ENCODE measurements around the gene IGFBP3. TPM values are rescaled to one million over a fixed set of nuclear protein-coding genes. Genes with fewer than 3 reads are reported as not detected.
"Not testable (repeated sequence)": the region's sequence is repeated elsewhere in the genome, so short reads cannot be mapped to it uniquely, and the experiment has no call there.

IGFBP3 gene, protein sequence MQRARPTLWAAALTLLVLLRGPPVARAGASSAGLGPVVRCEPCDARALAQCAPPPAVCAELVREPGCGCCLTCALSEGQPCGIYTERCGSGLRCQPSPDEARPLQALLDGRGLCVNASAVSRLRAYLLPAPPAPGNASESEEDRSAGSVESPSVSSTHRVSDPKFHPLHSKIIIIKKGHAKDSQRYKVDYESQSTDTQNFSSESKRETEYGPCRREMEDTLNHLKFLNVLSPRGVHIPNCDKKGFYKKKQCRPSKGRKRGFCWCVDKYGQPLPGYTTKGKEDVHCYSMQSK
- total RNA-seq (2014; rRNA removed; shearing (Covaris generic)) = 1,960 and 2,130 TPM in 2 replicates

DNA sequence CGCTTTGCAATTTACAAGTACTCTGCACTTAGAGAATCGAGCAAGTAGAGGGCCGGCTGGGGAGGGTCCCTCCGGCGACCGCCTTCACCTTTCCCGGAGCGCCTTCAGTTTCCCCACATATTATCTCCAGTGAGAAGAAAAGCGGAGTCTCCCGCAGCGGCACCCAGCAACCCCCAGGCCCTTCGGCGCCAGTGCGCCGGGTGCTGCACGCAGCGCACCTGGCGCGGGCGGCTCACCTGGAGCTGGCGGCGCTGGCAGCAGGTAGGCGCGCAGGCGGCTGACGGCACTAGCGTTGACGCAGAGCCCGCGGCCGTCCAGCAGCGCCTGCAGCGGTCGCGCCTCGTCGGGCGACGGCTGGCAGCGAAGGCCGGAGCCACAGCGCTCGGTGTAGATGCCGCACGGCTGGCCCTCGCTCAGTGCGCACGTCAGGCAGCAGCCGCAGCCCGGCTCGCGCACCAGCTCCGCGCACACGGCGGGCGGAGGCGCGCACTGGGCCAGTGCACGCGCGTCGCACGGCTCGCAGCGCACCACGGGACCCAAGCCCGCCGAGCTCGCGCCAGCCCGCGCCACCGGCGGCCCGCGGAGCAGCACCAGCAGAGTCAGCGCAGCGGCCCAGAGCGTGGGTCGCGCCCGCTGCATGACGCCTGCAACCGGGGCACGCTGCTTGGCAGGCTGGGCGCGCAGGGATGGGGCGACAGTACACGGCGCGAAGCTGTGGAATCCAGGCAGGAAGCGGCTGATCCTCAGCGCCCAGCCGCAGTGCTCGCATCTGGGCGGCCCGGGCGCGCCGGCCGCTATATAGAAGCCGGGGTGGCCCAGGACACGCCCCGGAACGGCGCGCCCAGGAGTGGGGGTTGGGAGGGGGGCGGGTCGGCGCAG, at the start of gene IGFBP3:
Gene IGFBP3 (minus strand): TSS at position 771 of the 879 bp plus-strand sequence. CDS start 132 bp downstream, at position 639.
- peak; percentile 85 for DNase-seq (ENCODE audit: low spot score)

DNA sequence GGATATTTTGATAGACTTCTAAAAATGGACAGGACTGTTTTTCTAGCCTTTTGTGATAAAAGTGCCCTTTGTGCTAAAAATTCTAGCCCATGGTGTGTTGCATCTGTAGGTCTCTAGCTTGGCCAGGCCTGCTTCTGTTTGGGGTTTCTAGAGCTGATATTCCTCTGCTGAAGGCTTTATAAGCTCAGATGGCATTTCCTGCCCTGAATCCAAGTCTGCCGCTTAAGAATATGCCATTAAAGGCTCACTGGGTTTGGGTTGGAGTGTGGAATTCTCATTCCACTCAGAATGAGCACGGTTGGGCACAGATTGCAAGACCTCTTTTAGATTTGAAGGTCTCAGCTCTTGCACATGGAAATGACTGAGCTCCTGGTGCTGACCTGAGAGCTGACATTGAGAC, 49.4 kb upstream of the IGFBP3 start:
- no peak for DNase-seq (ENCODE audit: low spot score)

DNA sequence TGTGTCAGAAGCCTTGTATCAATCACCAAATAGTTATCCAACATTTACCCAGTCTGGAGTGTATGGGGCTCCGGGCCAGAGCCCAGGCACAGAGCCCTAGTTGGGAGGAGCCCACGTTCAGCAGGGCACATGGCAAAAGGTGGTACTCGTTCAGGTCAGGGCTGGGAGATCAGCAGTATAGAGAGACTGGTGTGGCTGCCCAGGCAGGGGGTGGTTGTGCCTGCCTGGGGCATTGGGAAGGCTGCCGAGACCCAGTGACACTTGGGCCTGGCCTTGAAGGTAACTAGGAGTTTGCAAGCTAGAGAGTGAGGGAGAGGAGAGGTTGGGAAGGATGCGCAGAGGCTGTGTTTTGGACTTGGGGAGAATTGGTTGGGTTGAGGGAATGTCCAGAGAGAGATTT, 48.9 kb upstream of the IGFBP3 start:
- DNase-seq (ENCODE audit: low spot score) = no peak

DNA sequence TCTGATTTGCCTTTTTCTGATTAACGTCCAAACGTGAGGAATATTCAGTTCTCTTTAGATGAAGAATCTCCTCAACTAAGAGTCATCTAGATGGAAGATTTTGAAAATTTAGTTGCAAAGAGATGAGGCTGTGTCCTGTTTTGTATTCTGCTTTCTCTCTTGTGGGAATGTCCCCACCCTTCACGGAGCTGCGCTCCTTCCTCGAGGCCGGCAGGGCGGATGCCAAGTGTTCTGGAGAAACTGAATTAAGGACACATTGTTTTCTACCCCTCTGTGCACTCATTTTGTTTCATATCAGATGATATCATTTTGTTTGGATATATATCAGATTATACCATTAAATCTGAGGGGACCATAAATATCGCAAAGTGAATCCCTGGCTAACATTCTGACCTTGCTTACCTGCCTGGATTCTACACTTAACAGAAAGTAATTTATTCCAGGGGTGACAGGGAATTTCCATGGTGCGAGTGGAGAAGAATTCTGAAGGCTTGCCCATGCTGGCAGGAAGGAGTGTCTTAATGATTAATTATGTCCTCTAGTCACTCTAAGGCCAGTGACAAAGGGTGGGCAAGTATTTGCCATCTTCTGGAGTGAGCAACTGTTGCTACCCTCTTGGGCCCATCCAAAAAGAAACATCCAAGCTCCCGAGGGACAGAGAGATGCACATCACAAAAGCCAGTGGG, 47.9 kb upstream of the IGFBP3 start:
- DNase-seq (ENCODE audit: low spot score) = no peak

DNA sequence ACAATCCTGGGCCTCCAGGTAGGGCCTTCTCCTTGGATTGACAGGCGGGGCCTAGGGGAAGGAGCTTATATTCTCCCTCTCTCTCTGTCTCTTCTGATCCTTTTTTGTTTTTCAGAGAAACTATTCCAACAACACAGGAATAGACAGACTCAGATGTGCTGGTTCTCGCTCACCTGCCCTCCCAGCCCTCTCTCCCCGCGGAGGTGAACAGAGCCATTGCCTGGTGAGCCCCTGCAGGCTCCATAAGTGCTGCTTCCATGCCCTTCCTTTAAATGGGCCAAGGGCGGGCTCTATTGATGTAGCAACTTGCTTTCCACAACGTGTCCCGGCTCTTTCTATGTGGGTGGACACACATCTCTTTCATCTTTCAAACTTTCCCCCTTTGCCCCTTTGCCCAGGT, 47.2 kb upstream of the IGFBP3 start:
- DNase-seq (ENCODE audit: low spot score) = no peak

DNA sequence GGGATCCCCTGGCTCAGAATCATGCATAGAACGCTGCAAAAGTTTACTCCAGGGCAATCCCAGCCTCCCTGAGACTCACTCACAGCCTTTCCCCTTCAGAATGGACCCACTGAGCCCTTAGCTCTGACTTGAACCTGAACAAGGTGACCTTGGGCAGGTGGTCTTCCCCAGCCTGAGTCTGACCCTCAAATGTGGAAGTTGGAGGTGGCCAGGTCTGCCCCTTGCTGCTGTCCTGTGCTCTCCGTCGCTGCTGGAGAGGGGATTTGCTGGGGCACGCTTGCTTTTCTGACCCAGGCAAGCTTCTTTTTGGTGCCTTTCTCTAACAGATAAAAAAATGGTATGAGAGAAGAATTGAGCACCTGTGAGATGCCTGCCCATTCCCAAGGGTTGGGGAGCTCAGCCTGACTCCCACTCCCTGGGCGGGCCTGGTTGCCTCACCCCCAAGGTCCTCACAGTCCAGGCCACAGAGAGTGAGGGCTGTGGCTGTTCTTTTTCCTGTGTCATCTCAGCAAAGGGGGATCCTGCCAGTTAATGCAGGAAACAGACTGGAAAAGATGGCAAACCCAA, 46.6 kb upstream of the IGFBP3 start:
- DNase-seq (ENCODE audit: low spot score) = no peak

DNA sequence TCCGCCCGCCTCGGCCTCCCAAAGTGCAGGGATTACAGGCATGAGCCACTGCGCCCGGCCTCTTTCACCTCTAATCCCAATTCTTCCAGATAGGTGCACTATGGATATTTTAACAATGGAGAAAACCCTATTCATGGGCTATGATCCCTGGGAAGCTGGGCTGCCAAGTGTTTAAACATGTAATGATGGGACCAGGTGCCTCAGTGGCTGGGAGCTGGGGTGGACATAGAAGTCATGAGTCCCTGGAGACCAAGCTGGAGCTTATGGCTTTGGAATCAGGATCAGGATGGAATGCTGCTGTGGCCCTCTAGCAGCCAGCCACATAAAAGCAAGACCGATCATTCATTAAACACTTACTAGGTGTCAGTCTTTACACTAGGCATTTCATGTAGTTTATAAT, 41.8 kb upstream of the IGFBP3 start:
- DNase-seq (ENCODE audit: low spot score) = no peak

DNA sequence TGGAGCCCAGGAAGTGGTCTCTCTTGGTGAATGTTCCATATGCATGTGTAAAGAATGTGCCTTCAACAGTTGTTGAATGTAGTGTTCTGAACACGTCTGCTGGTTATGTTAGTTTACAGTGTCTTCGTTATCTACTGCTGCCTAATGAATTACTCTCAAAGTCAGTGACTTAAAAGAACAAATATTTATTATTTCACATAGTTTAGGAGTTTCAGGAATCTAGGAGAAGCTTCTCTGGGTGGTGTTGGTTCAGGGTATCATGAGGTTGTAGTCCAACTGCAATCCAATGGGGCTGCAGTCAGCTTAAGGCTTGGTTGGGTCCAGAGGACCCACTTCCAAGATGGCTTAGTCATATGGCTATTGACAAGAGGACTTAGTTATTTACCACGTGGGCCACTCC, 36.6 kb upstream of the IGFBP3 start:
- no peak for DNase-seq (ENCODE audit: low spot score)

DNA sequence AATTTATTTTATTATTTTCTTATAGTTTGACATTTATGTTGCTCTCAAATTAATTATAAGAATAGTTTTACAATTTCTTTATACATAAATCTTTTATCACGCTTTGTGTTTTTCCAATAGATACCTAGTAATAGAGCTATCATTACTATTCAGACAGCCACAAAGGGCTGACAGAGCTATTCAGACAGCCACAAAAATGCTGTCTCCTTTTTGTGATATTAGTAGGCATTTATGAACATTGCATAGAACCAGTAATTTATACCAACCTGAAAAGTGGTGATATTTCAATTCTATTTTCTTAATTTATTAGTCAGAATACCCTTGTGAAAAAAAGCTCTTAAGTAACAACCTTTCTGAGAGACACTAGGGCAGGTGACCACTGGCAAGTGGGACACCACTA, 34.2 kb upstream of the IGFBP3 start:
- DNase-seq (ENCODE audit: low spot score) = no peak

DNA sequence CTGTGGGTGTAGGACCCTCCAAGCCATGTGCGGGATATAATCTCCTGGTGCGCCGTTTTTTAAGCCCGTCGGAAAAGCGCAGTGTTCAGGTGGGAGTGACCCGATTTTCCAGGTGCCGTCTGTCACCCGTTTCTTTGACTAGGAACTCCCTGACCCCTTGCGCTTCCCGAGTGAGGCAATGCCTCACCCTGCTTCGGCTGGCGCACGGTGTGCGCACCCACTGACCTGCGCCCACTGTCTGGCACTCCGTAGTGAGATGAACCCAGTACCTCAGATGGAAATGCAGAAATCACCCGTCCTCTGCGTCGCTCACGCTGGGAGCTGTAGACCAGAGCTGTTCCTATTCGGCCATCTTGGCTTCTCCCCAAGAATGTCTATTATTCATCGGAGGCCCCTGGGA, 32.0 kb upstream of the IGFBP3 start:
- DNase-seq (ENCODE audit: low spot score) = not testable (repeated sequence)

DNA sequence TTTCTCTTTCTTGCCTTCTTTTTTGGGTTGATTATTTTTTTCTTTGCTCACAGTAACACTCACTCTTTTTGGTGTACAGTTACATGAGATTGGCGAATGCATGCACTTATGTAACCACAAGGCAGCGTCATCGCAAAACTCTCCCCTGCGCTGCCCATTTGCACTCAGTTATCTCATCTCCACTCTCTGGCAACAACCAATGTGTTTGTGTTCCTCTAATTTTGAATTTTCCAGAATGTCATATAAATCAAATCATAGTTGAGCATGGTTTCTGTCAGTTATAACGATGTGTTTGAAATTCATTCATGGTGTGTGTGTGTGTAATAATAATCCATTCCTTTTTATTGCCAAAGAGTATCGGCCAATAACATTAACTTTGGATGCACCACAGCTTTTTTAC, 23.0 kb upstream of the IGFBP3 start:
- peak; percentile 60 for DNase-seq (ENCODE audit: low spot score)

DNA sequence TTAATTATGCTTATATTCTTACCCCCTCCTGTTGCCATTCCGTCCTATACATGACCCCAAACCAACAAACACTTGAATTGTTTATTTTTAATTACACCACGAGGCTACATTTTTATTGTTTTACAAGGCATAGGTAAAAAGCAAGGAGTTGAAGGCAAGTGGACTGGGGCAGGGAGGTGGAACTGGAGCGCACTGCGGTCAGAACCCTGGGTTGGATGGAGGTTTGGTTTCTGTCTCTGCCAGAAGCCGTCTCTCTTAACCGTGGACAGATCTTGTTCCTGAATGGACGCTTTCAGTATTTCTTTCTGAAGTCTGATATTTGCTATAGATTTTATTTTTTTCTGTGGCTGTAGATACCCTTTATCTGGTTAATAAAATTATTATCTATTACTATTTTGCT, 19.9 kb upstream of the IGFBP3 start:
- no peak for DNase-seq (ENCODE audit: low spot score)

DNA sequence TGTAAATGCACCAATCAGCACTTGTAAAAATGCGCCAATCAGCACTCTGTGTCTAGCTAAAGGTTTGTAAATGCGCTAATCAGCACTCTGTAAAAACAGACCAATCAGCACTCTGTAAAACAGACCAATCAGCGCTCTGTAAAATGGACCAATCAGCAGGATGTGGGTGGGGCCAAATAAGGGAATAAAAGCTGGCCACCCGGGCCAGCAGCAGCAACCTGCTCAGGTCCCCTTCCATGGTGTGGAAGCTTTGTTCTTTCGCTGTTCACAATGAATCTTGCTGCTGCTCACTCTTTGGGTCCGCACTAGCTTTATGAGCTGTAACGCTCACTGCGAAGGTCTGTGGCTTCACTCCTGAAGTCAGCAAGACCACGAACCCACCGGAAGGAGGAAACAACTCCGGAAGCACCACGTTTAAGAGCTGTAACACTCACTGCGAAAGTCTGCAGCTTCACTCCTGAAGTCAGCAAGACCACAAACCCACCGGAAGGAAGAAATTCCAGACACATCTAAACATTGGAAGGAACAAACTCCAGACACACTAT, 19.2 kb upstream of the IGFBP3 start:
- not testable (repeated sequence) for DNase-seq (ENCODE audit: low spot score)

DNA sequence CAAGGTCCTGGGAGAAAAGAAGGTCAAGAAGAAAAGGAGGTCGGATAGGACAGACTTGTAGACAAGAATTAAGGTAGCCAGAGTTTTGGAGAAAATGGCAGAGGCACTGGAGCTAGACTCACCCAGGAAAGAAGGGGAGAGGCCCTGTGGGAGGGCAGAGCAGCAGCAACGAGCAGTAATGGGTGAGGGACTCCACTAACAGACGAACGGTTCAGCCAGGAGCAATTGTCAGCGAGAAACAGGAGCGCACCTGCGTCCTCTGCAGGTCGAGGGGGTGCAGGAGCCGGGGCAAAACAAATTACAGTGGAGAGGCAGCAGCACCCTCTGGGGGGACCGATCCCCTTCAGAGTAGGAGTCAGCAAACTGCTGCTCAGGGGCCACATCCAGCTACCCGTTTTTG, 18.5 kb upstream of the IGFBP3 start:
- DNase-seq (ENCODE audit: low spot score) = no peak

DNA sequence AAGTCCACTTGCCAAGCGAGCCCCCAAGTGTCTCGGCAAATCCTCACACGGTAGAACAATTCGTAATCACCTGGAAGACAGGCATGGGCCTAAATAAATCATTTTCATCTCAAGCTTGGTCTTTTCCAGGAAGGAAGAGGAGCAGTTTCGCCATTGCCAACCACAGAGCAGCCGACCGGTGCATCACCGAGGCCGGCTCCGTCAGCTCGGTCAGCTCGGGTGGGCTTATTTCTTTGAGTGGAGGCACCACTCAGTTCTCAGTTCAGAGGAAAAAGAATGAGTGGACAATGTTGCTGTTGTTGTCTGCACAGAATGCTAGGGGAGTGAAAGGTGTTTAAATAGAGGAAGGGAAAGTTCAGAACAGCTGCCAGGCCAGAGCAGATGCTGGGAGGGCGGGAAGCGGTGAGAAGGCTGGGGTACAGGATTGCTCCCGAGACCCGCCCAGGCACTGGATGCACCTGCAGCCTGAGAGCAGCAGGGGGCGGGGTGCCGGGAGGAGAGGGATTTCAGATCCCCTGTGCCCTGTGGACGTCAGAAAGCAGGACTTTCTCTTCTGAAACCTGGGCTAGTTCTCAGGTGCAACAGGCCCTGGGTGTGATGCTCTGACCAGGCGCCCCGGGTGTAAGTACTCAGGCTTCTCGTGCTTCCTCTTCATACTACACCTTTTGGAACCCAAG, 17.7 kb upstream of the IGFBP3 start:
- DNase-seq (ENCODE audit: low spot score) = no peak

DNA sequence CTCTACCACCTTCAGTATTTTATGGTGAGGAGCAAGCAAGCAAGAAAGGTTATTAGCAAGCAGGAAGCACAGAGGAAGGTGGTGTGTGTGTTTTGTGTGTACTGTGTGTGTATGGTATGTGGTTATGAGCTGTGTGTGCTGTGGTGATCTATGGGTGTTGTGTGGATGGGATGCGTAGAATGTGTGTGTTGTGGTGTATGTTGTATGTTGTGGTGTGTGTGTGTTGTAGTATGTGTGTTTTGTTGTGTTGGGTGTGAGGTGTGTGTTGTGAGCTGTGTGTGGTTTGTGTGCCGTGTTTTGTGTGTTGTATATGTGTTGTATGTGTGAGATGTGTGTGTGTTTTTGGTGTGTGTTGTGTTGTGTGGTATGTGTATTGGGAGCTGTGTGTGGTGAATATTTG, 16.8 kb upstream of the IGFBP3 start:
- DNase-seq (ENCODE audit: low spot score) = no peak

DNA sequence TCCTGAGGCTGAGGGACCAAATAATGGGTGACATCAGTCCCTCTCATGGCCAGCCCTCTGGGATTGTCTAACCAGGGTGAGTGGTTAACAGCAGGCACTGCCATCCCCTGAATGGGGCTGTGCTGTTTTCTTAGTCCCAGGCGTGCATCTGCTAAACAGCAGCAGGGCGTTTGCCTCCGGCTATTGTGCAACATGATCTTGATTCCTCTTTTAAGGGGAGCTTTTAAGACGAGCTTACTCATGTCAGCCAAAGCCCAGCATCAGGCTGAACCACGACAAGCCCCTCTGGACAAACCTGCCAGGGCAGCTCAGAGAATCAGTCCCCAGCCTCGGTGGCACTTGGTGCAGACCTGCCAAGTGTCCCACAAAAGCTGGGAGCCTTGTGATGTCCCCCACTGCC, 16.2 kb upstream of the IGFBP3 start:
- DNase-seq (ENCODE audit: low spot score) = no peak

DNA sequence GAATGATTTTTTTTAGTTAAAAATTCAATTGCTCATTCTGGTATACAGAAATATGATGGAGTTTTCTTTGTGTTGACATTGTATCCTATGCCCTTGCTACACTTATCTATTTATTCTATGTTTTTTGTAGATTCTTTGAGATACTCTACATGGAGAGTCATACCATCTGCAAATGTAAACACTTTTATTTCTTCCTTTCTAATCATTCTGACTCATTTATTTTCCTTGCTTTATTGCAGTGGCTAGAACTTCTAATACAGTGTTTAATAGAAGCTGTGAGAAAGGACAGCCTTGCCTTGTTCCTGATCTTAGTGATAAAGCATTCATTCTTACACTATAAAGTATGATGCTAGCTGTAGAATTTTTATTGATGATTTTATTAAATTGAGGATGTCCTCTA, 9.9 kb upstream of the IGFBP3 start:
- DNase-seq (ENCODE audit: low spot score) = no peak

DNA sequence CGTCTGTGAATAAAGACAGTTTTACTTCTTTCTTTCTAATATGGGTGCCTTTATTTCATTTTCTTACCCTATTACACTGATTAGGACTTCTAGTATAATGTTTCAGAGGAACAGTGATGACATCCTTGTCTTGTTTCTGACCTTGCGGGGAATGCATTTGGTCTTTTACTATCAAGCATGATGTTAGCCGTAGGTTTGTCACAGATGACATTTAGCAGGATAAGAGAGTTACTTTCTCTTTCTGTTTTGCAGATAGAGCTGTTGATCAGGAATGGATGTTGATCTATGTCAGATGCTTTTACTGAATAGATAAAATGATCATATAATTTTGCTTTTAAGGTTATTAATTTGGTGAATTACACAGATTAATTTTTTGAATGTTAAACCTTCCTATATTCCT, 6.6 kb upstream of the IGFBP3 start:
- DNase-seq (ENCODE audit: low spot score) = no peak

DNA sequence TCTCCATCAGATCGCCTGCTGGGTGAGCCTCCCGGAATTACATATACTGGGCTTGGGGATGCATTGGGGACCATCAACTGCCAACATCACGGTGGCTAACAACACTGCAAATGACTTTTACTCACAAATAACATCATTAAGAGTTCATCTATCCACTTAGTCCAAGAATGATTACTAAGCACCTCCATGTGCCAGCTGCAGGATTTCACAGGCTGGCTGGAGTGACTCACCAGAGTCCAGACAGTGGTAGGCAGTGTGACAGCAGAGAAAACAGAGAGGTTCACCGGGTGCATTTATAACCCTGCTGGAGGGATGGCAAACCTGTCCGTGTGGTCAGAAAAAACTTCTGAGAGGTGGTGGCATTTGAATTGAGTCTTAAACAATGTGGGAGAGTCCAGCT, 3.2 kb upstream of the IGFBP3 start:
- DNase-seq (ENCODE audit: low spot score) = peak; percentile 97

DNA sequence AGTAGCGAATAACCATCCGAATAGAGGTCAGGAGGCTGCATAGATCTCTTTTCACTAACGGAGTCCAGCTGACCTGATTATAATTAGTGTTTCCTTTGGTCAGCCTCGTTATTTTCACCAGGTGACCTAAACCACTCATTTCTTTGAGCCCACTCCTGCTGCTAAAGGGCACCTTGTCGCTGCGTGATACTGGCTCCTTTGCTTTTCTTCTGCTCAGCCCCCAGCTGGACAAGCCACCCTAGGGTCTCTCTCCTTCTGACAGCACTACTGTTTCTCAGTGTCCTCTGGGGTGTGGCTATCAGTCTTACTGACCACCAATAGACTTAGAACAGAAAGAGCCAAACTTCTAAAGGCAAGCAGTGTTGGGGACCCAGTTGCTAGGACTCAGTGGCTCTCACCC, 2.7 kb upstream of the IGFBP3 start:
- DNase-seq (ENCODE audit: low spot score) = no peak
